K562 (cell line): ENCODE measurements around the gene PITRM1. TPM values are rescaled to one million over a fixed set of nuclear protein-coding genes. Genes with fewer than 3 reads are reported as not detected.

Experiments
- ATAC-seq: fragments of 200-7000 bp; cut with Tn5 transposase; 3 replicates; pipeline ENCODE4 v1.9.1; 2020; ENCODE audit warnings: moderate library complexity
- BruUV-seq: library from RNA; stranded (reverse); fragments of 400-500 nt; replicated peaks from 2 replicates; lab custom pipeline; 2021; lab: Mats Ljungman, UMichigan
- CTCF ChIA-PET: fragments of 300-600 bp; formaldehyde crosslinking; extraction: SDS; loops from one replicate; lab custom pipeline; 2021; ENCODE audit warnings: low intra/inter-chr PET ratio; lab: Yijun Ruan, JAX
- POLR2A ChIA-PET: fragments of 300-600, 350-650 bp; sonication (Branson Sonifier 250); formaldehyde crosslinking; extraction: SDS; loops from one replicate; lab custom pipeline; 2021; ENCODE audit warnings: antibody characterized with exemption, inconsistent platforms; lab: Yijun Ruan, JAX
- DNase-seq, 4 experiments: peaks; one replicate each; pipeline versions ENCODE4 v3.0.0 to v3.0.0-alpha.2; 2011 to 2018; ENCODE audit warnings: low spot score in 3 of 4, mixed read lengths in 3 of 4; ENCODE audit errors: extremely low read depth in 1 of 4
- FAIRE-seq: peaks from 2 replicates; lab custom pipeline; 2011; peaks lifted over from hg19 to GRCh38; lab: Jason Lieb, UNC
- H2AFZ ChIP-seq: 2 replicates; pipeline ENCODE4 v1.6.0; 2011; ENCODE audit warnings: low read depth, low read length, control low read depth, inconsistent platforms
- H3K27ac ChIP-seq: fragments of 200-600 bp; 3 replicates; pipeline ENCODE4 v1.8.0; 2011; ENCODE audit warnings: low read depth, mild to moderate bottlenecking, control low read depth, inconsistent platforms, low read length, moderate library complexity, mixed read lengths; ENCODE audit errors: extremely low read depth
- H3K27me3 ChIP-seq, 2 experiments: fragments of 300-600 bp in 1 of 2; 2 replicates in 1 of 2; 3 replicates in 1 of 2; pipeline versions ENCODE4 v1.6.0 to v1.8.0; 2011; ENCODE audit warnings: inconsistent platforms in 2 of 2, low read length in 2 of 2, mild to moderate bottlenecking in 1 of 2, mixed read lengths in 1 of 2, moderate library complexity in 1 of 2; ENCODE audit not compliant: control insufficient read depth in 2 of 2, insufficient read depth in 2 of 2
- H3K36me3 ChIP-seq: fragments of 300-600 bp; 3 replicates; pipeline ENCODE4 v1.8.0; 2011; ENCODE audit warnings: mild to moderate bottlenecking, low read length, inconsistent platforms; ENCODE audit not compliant: control insufficient read depth, insufficient read depth
- H3K4me1 ChIP-seq, 2 experiments: fragments of 200-600 bp in 1 of 2; replicated peaks in 1 of 2; 2 replicates in 1 of 2; 3 replicates in 1 of 2; pipeline versions ENCODE4 v1.5.1 to v1.8.0; 2011; ENCODE audit warnings: inconsistent platforms in 2 of 2, low read length in 2 of 2, mild to moderate bottlenecking in 1 of 2, mixed read lengths in 1 of 2, moderate library complexity in 1 of 2; ENCODE audit not compliant: control insufficient read depth in 2 of 2, insufficient read depth in 2 of 2
- H3K4me2 ChIP-seq: 2 replicates; pipeline ENCODE4 v1.6.1; 2011; ENCODE audit warnings: low read length, control low read depth, inconsistent platforms, mixed read lengths; ENCODE audit not compliant: insufficient read depth
- H3K4me3 ChIP-seq: fragments of 200-600 bp; sonication (generic), shearing (Covaris generic); 2 replicates; pipeline ENCODE4 v1.5.1; 2016; ENCODE audit warnings: control low read depth, inconsistent platforms
- H3K79me2 ChIP-seq: fragments of 200-600 bp; 3 replicates; pipeline ENCODE4 v1.8.0; 2011; ENCODE audit warnings: low read length, inconsistent platforms; ENCODE audit not compliant: control insufficient read depth, insufficient read depth
- H3K9ac ChIP-seq, 2 experiments: 2 replicates each; pipeline versions ENCODE4 v1.6.0 to v1.6.1; 2011; ENCODE audit warnings: low read depth in 2 of 2, low read length in 2 of 2, control low read depth in 1 of 2, inconsistent platforms in 1 of 2, mild to moderate bottlenecking in 1 of 2, mixed read lengths in 1 of 2; ENCODE audit not compliant: insufficient read depth in 1 of 2
- H3K9me1 ChIP-seq: one replicate; pipeline ENCODE4 v1.6.0; 2011; ENCODE audit warnings: inconsistent platforms, mild to moderate bottlenecking, low read length, moderate library complexity; ENCODE audit not compliant: control insufficient read depth, insufficient read depth
- H3K9me3 ChIP-seq: replicated peaks from 2 replicates; pipeline ENCODE4 v1.5.1; 2011; ENCODE audit warnings: low read depth, low read length, inconsistent platforms; ENCODE audit not compliant: control insufficient read depth, insufficient read depth
- H4K20me1 ChIP-seq: replicated peaks from 2 replicates; pipeline ENCODE4 v1.6.1; 2011; ENCODE audit warnings: low read length, inconsistent platforms, mixed read lengths; ENCODE audit not compliant: control insufficient read depth, insufficient read depth
- POLR2G ChIP-seq: fragments of 200-400 bp; formaldehyde crosslinking; IDR thresholded peaks from 2 replicates; pipeline ENCODE4 v1.6.1; 2017; ENCODE audit warnings: low read depth, mild to moderate bottlenecking, antibody characterized with exemption, low read length, moderate library complexity
- RERE ChIP-seq: sonication (generic); formaldehyde crosslinking; IDR thresholded peaks from 2 replicates; pipeline ENCODE4 v1.8.0; 2023; ENCODE audit warnings: missing genetic modification reagents, mild to moderate bottlenecking, borderline replicate concordance
- WGBS: fragments of 100-300 bp; shearing (Covaris generic); methylation state at CpG from one replicate; pipeline ENCODE4 v1.1.6; 2016; ENCODE audit warnings: low coverage, mixed read lengths; ENCODE audit not compliant: insufficient coverage; ENCODE audit errors: missing lambda C conversion rate; 5-methylcytosine and 5-hydroxymethylcytosine counted together
- in situ Hi-C: fragments of 300-500 bp; cut with MboI; formaldehyde crosslinking; loops from 4 replicates; pipeline ENCODE4 v1.15.0; 2018; ENCODE audit warnings: inconsistent platforms, mixed read lengths
- intact Hi-C: fragments of 100-400 bp; cut with micrococcal nuclease; formaldehyde crosslinking; loops from 2 replicates; pipeline ENCODE4 v1.14.2; 2022
- polyA plus RNA-seq, 8 experiments: library from polyadenylated mRNA; depleted of rRNA in 4 of 8; stranded (reverse) in 5 of 8; unstranded in 3 of 8; fragments of >200 nt; fragmentation: Nextera tagmentation in 2 of 8; fragmentation: Illumina TruSeq in 1 of 8; extraction: Ambion mirVana in 2 of 8; extraction: Trizol in 1 of 8; gene quantifications; 2 replicates each; pipeline versions ENCODE4 v1.2.1 to v1.2.3, GENCODE V29; 2011 to 2014; ENCODE audit warnings: inconsistent platforms in 1 of 8, missing spikeins in 1 of 8
- total RNA-seq, 7 experiments: library from RNA; depleted of rRNA in 6 of 7; stranded (reverse); fragments of >200 nt in 6 of 7; fragmentation: Illumina TruSeq in 2 of 7; extraction: Trizol in 2 of 7; gene quantifications; 2 replicates each; pipeline versions ENCODE4 v1.2.1 to v1.2.3, GENCODE V29; 2011 to 2021; ENCODE audit warnings: low replicate concordance in 1 of 7

Gene PITRM1
- total and polyA plus RNA-seq, 9 of the 15 experiments (the other 6 are each of a cell fraction or from before 2014, with no cell fraction given): 21.1 to 70.4 (median 39.7) TPM

GRCh38 chr10:3125527-3126170, 46.9 kb downstream of the PITRM1 start:
- intact Hi-C loops: no loop called here
- CTCF ChIA-PET: no interaction called here
- DNase-seq: no peak
- H3K4me2 ChIP-seq: no peak overlapping the region
- no peak overlapping the region for H2AFZ ChIP-seq
- no peak for FAIRE-seq
- TF ChIP-seq POLR2G (peak; percentile 35; the same call in 1 of the 2 replicates), RERE (CRISPR knock-in tag) (no peak)
- TF ChIP-seq, all 486 proteins: peak for 1
- in situ Hi-C loops: no loop called here
- ATAC-seq: no peak
- Histone ChIP-seq H3K4me1 (peaks cover 0 to 13% of the 10 kb centered on the region in 2 experiments; a peak in 1 of 5 replicates), H3K4me3 (no peak overlapping the region), H4K20me1 (no peaks in the 10 kb centered on the region), H3K9me3 (no peaks in the 10 kb centered on the region), H3K9ac (peak overlapping the region in 1 of 2 experiments; percentile 40; a peak in 1 of 4 replicates), H3K36me3 (peaks cover 92% of the 10 kb centered on the region; the same call in 2 of the 3 replicates), H3K9me1 (no peaks in the 10 kb centered on the region), H3K27ac (no peak overlapping the region), H3K27me3 (no peaks in the 10 kb centered on the region), H3K79me2 (no peaks in the 10 kb centered on the region)
- BruUV-seq: no TSS peak
- 90% methylated on average over 19 of the region's 24 CpGs for WGBS
- POLR2A ChIA-PET: interaction anchor here (0.7 to 1.3 kb wide), 4 partner anchors 10 to 30 kb away, joined by 3 to 5 read pairs (median 4); no protein-coding TSS in a partner anchor
